ENCODE data around the gene COG2.
"Not testable (repeated sequence)": the region's sequence is repeated elsewhere in the genome, so short reads cannot be mapped to it uniquely, and the experiment has no call there.

The COG2 gene, protein sequence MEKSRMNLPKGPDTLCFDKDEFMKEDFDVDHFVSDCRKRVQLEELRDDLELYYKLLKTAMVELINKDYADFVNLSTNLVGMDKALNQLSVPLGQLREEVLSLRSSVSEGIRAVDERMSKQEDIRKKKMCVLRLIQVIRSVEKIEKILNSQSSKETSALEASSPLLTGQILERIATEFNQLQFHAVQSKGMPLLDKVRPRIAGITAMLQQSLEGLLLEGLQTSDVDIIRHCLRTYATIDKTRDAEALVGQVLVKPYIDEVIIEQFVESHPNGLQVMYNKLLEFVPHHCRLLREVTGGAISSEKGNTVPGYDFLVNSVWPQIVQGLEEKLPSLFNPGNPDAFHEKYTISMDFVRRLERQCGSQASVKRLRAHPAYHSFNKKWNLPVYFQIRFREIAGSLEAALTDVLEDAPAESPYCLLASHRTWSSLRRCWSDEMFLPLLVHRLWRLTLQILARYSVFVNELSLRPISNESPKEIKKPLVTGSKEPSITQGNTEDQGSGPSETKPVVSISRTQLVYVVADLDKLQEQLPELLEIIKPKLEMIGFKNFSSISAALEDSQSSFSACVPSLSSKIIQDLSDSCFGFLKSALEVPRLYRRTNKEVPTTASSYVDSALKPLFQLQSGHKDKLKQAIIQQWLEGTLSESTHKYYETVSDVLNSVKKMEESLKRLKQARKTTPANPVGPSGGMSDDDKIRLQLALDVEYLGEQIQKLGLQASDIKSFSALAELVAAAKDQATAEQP

GRCh38 chr1:230642263-230642959 lies at the start of gene COG2:
Gene COG2 (plus strand): TSS chr1:230642481. CDS start chr1:230642607, 126 bp downstream.
- peak; percentile 98 for DNase-seq

DNA sequence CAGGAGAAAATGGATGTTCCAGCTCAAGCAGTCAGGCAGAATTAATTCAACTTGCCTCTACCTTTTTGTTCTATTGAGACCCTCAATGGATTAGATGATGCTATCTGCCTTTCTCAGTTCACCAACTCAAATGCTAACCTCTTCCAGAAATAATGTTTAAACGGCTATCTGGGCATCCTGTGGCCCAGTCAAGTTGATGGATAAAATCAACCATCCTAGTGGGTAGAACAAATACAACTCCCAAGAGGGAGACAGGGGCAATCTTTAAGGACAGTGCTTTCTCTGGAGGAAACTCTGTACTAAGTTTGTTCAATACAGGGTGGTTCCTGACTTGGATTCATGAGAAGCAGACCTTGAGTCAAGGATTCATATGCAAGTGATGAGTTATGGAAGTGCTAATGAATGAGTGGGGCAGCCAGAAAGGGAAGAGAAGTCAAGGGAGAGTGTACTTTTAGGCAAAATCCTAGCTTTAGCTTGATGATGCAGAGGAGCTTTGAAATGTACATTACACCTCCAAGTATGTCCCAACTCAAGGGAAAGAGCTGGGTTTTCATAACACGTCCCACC lies 49.4 kb upstream of the COG2 start:
- DNase-seq = no peak

- DNase-seq = no peak
Measured at GRCh38 chr1:230594214-230594773, 48.0 kb upstream of the COG2 start.

DNA sequence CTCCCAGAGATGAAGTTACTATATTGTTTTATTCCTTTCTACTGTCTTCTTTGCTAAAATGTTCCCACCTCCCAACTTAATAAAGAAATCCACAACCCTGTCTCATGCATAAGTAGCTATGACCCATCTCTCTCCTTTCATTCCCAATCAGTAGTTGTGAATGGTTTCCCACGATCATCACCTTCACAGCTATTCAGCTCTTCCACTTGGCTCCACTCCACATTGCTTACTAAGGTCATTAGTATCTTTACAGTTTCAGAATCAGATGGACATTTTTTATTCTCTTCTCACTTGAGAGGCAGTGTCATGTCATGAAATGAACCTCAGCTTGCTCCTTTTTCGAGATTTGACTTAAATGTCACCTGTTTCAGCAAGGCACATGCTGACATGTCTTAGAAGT lies 47.1 kb upstream of the COG2 start:
- no peak for DNase-seq

DNA sequence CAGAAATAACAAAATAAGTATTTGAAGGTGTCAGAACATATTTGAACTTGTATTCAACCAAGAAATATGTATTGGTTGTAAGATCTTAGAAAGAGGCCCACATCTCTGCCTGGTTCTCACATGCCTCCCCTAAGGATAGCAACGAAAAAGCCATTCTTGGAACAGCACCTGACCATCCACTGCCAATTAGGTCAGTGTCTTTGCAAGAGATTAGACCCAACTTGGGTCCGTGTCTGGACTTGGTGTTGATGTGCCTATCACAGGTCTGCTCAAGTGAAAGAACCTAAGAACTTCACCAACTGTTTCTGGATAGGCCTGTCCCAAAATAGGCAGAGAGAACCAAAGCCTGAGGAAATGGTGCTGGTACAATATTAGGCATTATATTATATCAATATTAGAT lies 46.0 kb upstream of the COG2 start:
- no peak for DNase-seq

DNA sequence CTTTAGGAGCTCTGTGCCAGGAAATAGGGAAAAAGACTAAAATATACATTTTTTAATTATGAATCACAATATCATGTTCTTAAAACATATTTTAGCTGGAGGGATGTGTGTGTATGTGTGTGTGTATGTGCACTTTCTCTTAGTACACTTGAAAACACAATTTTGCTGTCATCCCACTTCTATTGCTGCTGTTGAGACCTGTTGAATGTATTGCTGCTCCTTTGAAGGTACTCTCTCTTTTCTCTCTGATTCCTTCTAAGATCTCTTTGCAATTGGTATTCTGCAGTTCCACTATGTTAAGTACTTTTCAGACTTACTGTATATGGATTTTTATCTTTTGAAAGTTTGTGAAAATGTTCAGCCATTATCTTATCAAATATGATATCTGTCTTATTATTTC lies 43.5 kb upstream of the COG2 start:
- DNase-seq = no peak

DNA sequence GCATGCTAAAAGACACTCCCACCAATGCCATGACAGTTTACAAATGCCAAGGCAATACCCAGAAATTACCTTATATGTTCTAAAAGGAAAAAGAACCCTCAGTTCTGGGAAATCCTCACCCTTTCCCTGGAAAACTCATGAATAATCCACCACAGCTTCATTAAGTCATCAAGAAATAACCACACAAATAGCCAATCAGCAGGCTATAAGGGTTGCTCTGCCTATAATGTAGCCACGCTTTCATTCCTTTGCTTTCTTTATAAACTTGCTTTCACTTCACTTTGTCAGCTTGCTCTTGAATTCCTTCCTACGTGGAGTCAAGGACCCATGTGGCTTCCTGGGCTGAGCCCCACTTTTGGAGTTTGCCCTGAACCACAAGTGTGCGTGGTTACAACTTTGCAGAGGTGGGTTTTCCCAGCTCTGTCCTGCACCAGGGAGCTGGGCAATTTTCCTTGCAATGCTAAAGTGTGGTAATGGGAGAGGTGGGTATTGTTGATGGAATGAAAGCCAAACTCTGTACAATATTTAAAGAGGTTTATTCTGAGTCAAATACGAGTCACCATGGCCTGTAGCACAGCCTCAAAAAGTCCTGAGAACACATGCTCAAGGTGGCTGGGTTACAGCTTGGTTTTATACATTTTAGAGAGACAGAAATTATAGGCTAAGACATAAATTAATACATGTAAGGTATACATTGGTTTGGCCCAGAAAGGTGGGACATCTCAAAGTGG lies 42.2 kb upstream of the COG2 start:
- no peak for DNase-seq

GRCh38 chr1:230600657-230601400 lies 41.5 kb upstream of the COG2 start:
- DNase-seq = not testable (repeated sequence)

- DNase-seq = no peak
Measured at GRCh38 chr1:230609208-230609607, 33.1 kb upstream of the COG2 start.

DNA sequence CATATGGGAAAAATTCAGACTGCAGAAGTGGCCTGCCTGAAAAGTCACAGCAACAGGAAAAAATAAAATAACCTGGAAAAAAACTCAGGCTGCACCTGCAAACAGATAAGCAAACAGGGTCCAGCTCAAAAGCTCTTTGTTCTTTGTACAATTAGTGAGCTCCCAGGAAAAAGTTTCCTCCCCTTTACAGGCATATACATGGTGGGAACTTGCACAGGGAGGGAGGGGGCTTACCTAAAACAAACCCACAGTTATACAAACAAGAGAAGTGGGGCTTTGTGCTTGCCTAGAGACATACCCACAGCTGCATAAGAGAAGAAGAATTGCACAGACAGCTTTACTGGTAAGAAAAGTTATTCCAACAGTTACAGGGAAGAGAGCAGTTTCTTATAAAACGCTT lies 31.7 kb upstream of the COG2 start:
- no peak for DNase-seq

DNA sequence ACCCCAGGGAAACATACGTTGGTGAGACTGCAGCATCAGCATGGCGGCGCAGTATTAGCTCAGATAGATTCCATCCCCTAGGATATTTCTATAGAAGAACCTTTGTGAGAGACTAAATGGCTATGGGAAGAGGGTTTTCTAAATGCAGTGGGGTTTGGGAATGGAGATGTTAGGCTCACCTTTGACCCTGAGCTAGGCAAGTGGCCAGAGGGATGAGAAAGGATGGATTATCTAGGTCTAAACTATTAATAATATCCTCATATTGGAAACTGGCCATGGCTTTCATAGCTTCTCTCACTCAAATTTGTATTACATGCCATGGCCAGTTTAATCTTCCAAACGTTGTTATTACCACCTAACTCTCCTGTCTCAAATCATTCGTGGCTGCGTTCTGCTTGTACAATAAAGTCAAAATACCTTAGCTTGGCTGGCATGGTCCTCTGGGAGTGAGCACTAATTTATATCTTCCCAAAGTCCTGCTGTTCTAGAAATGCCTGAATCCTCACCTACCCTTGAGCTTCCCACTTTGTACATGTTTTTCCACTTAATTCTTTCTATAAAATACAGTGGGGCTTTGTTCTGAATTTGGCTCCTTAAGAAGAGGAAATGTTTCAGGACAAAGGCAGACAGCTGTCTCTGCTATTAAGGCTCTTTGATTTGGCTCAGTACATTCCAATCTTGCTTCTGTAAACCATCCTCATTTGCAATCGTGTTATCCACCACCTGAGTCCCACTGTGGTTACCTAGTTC lies 31.0 kb upstream of the COG2 start:
- no peak for DNase-seq

DNA sequence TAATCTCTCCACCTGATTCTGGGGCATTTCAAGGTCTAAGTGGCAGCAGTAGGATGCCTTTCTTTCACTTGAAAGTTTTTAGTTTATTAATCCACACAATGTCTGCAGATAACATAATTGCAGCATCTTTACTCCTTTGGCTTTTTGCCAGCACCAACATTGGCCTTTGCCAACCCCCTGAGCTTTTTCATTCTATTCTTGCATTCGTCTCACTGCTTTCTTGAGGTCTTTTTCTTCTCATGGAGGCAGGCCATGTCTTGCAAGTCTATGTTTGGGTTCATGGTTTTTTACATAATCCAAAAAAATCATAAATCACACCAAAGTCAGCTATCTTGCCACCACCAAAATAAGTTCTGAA lies 30.4 kb upstream of the COG2 start:
- DNase-seq = no peak

GRCh38 chr1:230612651-230613050 lies 29.6 kb upstream of the COG2 start:
- DNase-seq = no peak

DNA sequence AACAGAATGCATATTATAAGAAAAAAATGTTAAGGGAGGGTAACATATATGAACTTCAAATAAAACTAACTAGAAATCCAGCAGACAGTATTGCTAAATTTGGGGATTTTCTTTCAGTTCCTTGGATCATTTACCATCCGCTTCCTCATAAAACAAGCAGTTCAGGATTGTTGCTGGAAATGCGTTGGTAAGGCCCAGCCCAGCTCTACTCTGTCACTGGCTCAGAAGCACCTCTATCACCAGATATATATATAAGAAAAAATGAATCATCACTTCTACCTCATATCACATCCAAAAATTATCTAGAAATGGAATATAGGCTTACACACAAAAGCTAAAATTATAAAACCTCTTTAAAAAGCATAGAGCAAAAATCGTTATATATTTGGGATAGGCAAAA lies 28.2 kb upstream of the COG2 start:
- no peak for DNase-seq

- no peak for DNase-seq
Measured at GRCh38 chr1:230618537-230618936, 23.7 kb upstream of the COG2 start.

GRCh38 chr1:230620649-230621323 lies 21.5 kb upstream of the COG2 start:
- DNase-seq = no peak

DNA sequence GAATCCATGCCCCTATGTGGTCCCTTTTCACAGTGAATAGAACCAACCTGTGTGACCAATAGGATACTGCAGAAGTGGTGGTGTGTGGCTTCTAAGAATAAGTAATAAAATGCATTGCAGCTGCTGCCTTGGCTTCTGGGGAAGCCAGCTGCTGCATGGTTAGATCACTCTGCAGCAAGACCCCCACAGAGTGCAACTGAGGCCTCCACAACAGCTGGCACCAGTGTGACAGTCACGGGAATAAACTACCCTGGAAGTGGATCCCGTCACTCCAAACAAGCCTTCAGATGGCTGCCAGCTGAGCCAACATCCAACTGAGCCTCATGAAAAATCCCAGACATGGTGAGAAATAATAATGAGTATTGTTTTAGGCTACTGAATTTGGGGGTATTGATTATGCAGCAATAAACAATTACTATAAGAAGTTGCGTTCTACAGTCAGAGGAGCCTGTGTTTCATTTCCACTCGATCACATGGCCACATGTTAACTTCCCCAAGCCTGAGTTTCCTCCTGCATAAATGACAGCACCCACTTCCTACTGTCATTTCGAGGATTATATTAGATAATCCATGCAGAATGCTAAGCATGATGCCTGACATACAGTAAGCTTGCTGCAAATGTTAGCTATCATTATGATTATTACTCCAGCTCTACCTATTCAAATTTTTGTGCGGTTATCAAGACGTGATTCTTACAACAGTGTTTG lies 20.8 kb upstream of the COG2 start:
- no peak for DNase-seq

DNA sequence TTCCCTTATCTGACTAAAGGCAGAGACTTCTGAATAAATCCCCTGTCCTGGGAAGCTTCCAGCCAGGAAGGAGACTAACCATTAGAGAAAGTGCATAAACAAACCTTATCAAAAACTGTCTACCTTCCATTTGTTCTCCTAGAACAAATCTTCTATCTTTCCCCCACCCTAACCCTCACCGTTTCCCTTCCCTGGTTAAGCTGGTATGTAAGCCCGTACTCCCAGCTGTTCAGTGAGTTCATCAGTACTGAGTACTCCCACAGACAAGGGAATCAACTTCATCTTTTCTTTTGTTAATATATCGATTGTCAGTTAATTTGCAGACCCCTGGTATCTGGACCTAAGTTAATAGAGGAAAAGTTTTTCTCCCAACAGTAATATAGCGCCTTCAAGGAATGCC lies 20.1 kb upstream of the COG2 start:
- DNase-seq = no peak

- no peak for DNase-seq
Measured at GRCh38 chr1:230624097-230624713, 18.1 kb upstream of the COG2 start.
